Parathyroid adenoma (tissue), 2 donors: Measurements from ENCODE around the gene RNF141.

Experiments
- H2AFZ ChIP-seq: fragments of 300-600 bp; sonication (generic); one replicate; pipeline ENCODE4 v1.7.0; 2017; ENCODE audit warnings: antibody characterized with exemption, mild to moderate bottlenecking
- H3K27ac ChIP-seq: fragments of 300-600 bp; sonication (generic); one replicate; pipeline ENCODE4 v1.7.0; 2017
- H3K27me3 ChIP-seq: fragments of 300-600 bp; sonication (generic); one replicate; pipeline ENCODE4 v1.7.0; 2017; ENCODE audit warnings: low read length; ENCODE audit not compliant: control insufficient read depth, insufficient read depth
- H3K36me3 ChIP-seq: fragments of 300-600 bp; sonication (generic); one replicate; pipeline ENCODE4 v1.7.0; 2017; ENCODE audit warnings: low read length; ENCODE audit not compliant: control insufficient read depth, insufficient read depth
- H3K4me1 ChIP-seq: fragments of 300-600 bp; sonication (generic); one replicate; pipeline ENCODE4 v1.7.0; 2017; ENCODE audit warnings: control low read depth
- H3K4me2 ChIP-seq: fragments of 300-600 bp; sonication (generic); one replicate; pipeline ENCODE4 v1.7.0; 2017; ENCODE audit warnings: low read length
- H3K4me3 ChIP-seq: fragments of 300-600 bp; sonication (generic); one replicate; pipeline ENCODE4 v1.7.0; 2017; ENCODE audit warnings: low read depth, low read length
- H3K79me2 ChIP-seq: fragments of 300-600 bp; sonication (generic); one replicate; pipeline ENCODE4 v1.7.0; 2017; ENCODE audit warnings: control low read depth
- H3K9ac ChIP-seq: fragments of 300-600 bp; sonication (generic); one replicate; pipeline ENCODE4 v1.7.0; 2017; ENCODE audit warnings: mild to moderate bottlenecking
- H3K9me3 ChIP-seq: fragments of 300-600 bp; sonication (generic); one replicate; pipeline ENCODE4 v1.7.0; 2017; ENCODE audit warnings: low read length; ENCODE audit not compliant: control insufficient read depth
- TF ChIP-seq, protein P1 (sequence below): fragments of 300-600 bp; sonication (generic); IDR thresholded peaks from one replicate; pipeline ENCODE4 v1.7.0; 2017; ENCODE audit warnings: antibody characterized with exemption, mild to moderate bottlenecking
- donor health status: primary hyperparathyroidism.

The RNF141 gene

DNA sequence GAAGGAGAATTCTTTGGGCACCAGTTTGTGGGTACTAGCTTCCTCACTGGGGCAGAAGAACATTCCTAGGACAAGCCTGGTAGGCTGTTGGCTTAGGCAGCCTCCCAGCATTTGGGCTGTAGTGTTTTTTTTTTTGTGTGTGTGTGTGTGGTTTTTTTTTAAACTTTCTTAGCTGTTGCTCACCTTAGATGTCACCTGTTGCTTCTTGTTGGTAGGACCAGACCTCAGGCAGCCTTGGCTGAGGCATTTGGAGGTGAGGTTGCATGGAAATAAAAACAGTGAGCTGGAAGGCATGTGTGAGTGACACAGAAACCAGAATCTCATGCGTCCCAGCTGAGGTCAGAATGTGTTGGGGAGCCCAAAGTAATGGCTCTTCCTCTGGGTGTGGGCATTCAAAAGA lies 64.6 kb downstream of the RNF141 start:
- TF ChIP-seq, protein P1, sequence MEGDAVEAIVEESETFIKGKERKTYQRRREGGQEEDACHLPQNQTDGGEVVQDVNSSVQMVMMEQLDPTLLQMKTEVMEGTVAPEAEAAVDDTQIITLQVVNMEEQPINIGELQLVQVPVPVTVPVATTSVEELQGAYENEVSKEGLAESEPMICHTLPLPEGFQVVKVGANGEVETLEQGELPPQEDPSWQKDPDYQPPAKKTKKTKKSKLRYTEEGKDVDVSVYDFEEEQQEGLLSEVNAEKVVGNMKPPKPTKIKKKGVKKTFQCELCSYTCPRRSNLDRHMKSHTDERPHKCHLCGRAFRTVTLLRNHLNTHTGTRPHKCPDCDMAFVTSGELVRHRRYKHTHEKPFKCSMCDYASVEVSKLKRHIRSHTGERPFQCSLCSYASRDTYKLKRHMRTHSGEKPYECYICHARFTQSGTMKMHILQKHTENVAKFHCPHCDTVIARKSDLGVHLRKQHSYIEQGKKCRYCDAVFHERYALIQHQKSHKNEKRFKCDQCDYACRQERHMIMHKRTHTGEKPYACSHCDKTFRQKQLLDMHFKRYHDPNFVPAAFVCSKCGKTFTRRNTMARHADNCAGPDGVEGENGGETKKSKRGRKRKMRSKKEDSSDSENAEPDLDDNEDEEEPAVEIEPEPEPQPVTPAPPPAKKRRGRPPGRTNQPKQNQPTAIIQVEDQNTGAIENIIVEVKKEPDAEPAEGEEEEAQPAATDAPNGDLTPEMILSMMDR = no peak
- H3K27me3 ChIP-seq = no peaks in the 10 kb centered on the region
- no peak overlapping the region for H3K4me2 ChIP-seq
- peaks cover 2% of the 10 kb centered on the region for H3K4me1 ChIP-seq
- no peak overlapping the region for H2AFZ ChIP-seq
- no peak overlapping the region for H3K27ac ChIP-seq
- H3K9me3 ChIP-seq = no peaks in the 10 kb centered on the region
- no peak overlapping the region for H3K9ac ChIP-seq
- no peaks in the 10 kb centered on the region for H3K79me2 ChIP-seq
- no peak overlapping the region for H3K4me3 ChIP-seq
- no peaks in the 10 kb centered on the region for H3K36me3 ChIP-seq

DNA sequence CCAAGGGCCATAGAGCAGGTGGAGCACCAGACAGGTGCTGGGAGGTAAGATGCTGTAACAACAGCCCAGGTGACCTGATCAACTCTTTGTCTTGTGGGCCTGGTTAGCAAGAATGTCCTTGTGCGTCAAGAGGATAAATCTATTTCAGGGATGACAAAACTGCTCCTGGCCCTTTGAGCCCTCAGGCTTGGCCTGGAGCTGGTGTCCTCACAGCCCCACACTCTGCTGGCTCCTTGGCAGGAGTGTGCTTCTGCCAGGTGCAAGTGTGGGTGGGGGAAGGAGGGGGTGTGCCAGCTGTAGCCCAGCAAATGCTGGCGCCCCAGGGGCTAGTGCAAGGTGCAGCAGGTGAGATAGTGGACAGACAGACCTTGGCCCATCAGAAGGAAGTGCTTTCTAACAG lies 66.4 kb downstream of the RNF141 start:
- no peak overlapping the region for H3K9ac ChIP-seq
- H3K4me2 ChIP-seq = no peak overlapping the region
- H3K27ac ChIP-seq = no peak overlapping the region
- H3K79me2 ChIP-seq = no peaks in the 10 kb centered on the region
- no peaks in the 10 kb centered on the region for H3K36me3 ChIP-seq
- TF ChIP-seq, protein P1 = no peak
- no peak overlapping the region for H3K4me3 ChIP-seq
- no peaks in the 10 kb centered on the region for H3K4me1 ChIP-seq
- H3K27me3 ChIP-seq = no peaks in the 10 kb centered on the region
- no peaks in the 10 kb centered on the region for H3K9me3 ChIP-seq
- H2AFZ ChIP-seq = no peak overlapping the region

DNA sequence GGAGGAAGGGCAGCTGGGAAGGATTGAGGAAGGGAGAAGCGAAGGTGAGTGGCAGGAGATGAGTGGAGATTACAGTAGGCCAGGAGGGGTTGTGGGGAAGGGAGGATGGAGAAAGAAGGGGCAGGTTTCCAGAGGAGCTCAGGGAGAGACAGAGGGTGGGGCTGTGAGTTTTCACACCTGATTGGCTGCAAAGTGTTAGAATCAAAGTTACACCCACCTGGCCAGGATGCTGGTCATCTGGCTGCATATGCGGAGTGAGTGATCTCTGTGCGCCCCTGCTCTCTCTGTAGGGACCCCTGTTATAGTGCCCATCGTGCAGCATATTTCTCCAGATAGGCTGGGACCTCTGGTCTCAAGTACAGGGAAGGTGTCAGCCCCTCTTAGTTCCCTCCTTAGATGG lies 67.6 kb downstream of the RNF141 start:
- Histone ChIP-seq H3K4me1 (no peaks in the 10 kb centered on the region), H3K27ac (no peak overlapping the region), H3K9ac (no peak overlapping the region), H3K4me3 (no peak overlapping the region), H2AFZ (no peak overlapping the region), H3K79me2 (no peaks in the 10 kb centered on the region), H3K9me3 (no peaks in the 10 kb centered on the region), H3K27me3 (no peaks in the 10 kb centered on the region), H3K36me3 (no peaks in the 10 kb centered on the region), H3K4me2 (no peak overlapping the region)
- TF ChIP-seq, protein P1 = no peak

DNA sequence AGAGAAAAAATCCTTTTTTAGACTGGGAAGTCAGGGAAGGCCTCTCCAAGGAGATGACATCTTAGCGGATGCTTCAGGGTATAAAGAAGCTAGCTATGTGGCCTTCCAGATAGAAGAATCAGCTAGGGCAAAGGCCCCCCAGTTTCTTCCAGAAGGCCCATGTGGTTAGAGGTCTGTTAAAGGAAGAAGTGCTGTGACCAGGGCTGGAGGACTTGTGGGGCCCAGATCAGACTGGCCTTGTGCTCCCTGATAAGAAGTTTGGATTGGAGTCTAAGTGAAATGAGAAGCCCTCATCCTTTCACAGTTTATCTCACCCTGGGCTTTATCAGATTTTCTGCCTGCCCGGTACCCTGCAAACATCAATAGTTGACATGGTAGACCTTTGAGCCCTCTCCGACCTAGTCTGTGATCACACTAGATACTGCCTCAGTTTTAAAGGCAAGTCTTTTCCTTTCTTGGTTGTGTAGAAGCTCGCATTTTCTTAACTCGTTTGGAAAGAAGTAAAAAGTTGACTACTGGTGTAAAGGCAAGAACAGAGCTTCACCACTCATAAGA lies 78.2 kb downstream of the RNF141 start:
- TF ChIP-seq, protein P1 = no peak
- peak overlapping the region; percentile 56 for H3K27ac ChIP-seq
- H3K4me3 ChIP-seq = no peak overlapping the region
- peaks cover 14% of the 10 kb centered on the region for H3K79me2 ChIP-seq
- H3K36me3 ChIP-seq = no peaks in the 10 kb centered on the region
- no peak overlapping the region for H3K9ac ChIP-seq
- H3K27me3 ChIP-seq = no peaks in the 10 kb centered on the region
- H3K9me3 ChIP-seq = no peaks in the 10 kb centered on the region
- H2AFZ ChIP-seq = no peak overlapping the region
- H3K4me2 ChIP-seq = no peak overlapping the region
- H3K4me1 ChIP-seq = peaks cover 16% of the 10 kb centered on the region
